WTC11 (cell line): ENCODE data around the gene EDA. TPM values are rescaled to one million over a fixed set of nuclear protein-coding genes. Genes with fewer than 3 reads are reported as not detected.

Source experiments
- ATAC-seq: fragments of 200-7000 bp; cut with Tn5 transposase; 2 replicates; pipeline ENCODE4 v1.10.0; 2021; ENCODE audit warnings: mild to moderate bottlenecking, moderate library complexity
- CTCF ChIA-PET: fragments of 300-600 bp; sonication (Branson Sonifier 250); formaldehyde crosslinking; loops from one replicate; lab custom pipeline; 2021; ENCODE audit warnings: antibody characterized with exemption; lab: Charles Lee
- POLR2A ChIA-PET: fragments of 350-600 bp; sonication (Branson Sonifier 250); formaldehyde crosslinking; loops from one replicate; lab custom pipeline; 2021; ENCODE audit warnings: antibody characterized with exemption; lab: Charles Lee
- DNase-seq: peaks from one replicate; pipeline ENCODE4 v3.0.0; 2021; ENCODE audit warnings: low spot score
- H3K27ac Mint-ChIP-seq: 2 replicates; pipeline ENCODE4 v1.8.0; 2021; ENCODE audit warnings: mixed read lengths
- H3K27me3 Mint-ChIP-seq: 2 replicates; pipeline ENCODE4 v1.8.0; 2021; ENCODE audit warnings: low read depth, mild to moderate bottlenecking, moderate library complexity, mixed read lengths
- H3K36me3 Mint-ChIP-seq: 2 replicates; pipeline ENCODE4 v1.8.0; 2021; ENCODE audit warnings: mixed read lengths
- H3K4me1 Mint-ChIP-seq: 2 replicates; pipeline ENCODE4 v1.8.0; 2022; ENCODE audit warnings: mixed read lengths
- H3K4me3 Mint-ChIP-seq: 2 replicates; pipeline ENCODE4 v1.8.0; 2021; ENCODE audit warnings: mild to moderate bottlenecking, moderate library complexity, mixed read lengths
- H3K9me3 Mint-ChIP-seq: 2 replicates; pipeline ENCODE4 v1.8.0; 2021; ENCODE audit warnings: mixed read lengths
- ARID4B ChIP-seq: sonication (generic); formaldehyde crosslinking; IDR thresholded peaks from 2 replicates; pipeline ENCODE4 v1.8.0; 2023; ENCODE audit warnings: missing genetic modification reagents, mild to moderate bottlenecking, borderline replicate concordance
- ATF1 ChIP-seq: sonication (generic); formaldehyde crosslinking; IDR thresholded peaks from 2 replicates; pipeline ENCODE4 v1.8.1; 2023; ENCODE audit warnings: mild to moderate bottlenecking, moderate library complexity, missing genetic modification reagents
- CDX4 ChIP-seq: fragments of 250-450 bp; sonication (Bioruptor Pico); IDR thresholded peaks from 2 replicates; pipeline ENCODE4 v1.9.0; 2021; ENCODE audit warnings: moderate library complexity, mild to moderate bottlenecking, inconsistent platforms, borderline replicate concordance
- CTCF ChIP-seq: fragments of 200-600 bp; IDR thresholded peaks from 2 replicates; pipeline ENCODE4 v1.8.0; 2022; ENCODE audit warnings: antibody characterized with exemption
- GTF2I ChIP-seq: fragments of 250-450 bp; sonication (Bioruptor Pico); conservative IDR thresholded peaks from 2 replicates; pipeline ENCODE4 v1.4.0; 2021; ENCODE audit warnings: mild to moderate bottlenecking
- MLX ChIP-seq: sonication (generic); formaldehyde crosslinking; IDR thresholded peaks from 2 replicates; pipeline ENCODE4 v1.8.1; 2023; ENCODE audit warnings: mild to moderate bottlenecking, missing genetic modification reagents, moderate library complexity
- PREB ChIP-seq: sonication (generic); formaldehyde crosslinking; IDR thresholded peaks from 2 replicates; pipeline ENCODE4 v1.8.1; 2022; ENCODE audit warnings: mild to moderate bottlenecking, missing genetic modification reagents, moderate library complexity, borderline replicate concordance
- SMAD4 ChIP-seq: sonication (generic); formaldehyde crosslinking; IDR thresholded peaks from 2 replicates; pipeline ENCODE4 v1.8.0; 2022; ENCODE audit warnings: mild to moderate bottlenecking, missing genetic modification reagents
- SOX15 ChIP-seq: fragments of 250-450 bp; sonication (Bioruptor Pico); IDR thresholded peaks from 2 replicates; pipeline ENCODE4 v1.9.0; 2021; ENCODE audit warnings: mild to moderate bottlenecking
- ZNF281 ChIP-seq: sonication (generic); formaldehyde crosslinking; IDR thresholded peaks from 2 replicates; pipeline ENCODE4 v1.8.0; 2023; ENCODE audit warnings: mild to moderate bottlenecking, missing genetic modification reagents
- ZNF396 ChIP-seq: fragments of 250-450 bp; sonication (Bioruptor Pico); IDR thresholded peaks from 2 replicates; pipeline ENCODE4 v1.8.0; 2021; ENCODE audit warnings: mild to moderate bottlenecking, moderate library complexity, borderline replicate concordance
- ZNF423 ChIP-seq: fragments of 250-450 bp; sonication (Bioruptor Pico); IDR thresholded peaks from 2 replicates; pipeline ENCODE4 v2.1.2; 2022; ENCODE audit warnings: mild to moderate bottlenecking, moderate library complexity
- total RNA-seq: library from RNA; stranded (reverse); gene quantifications from 3 replicates; pipeline ENCODE4 v1.2.3, GENCODE V29; 2021
- TF ChIP-seq, protein P1 (sequence below): fragments of 250-450 bp; sonication (Bioruptor Pico); conservative IDR thresholded peaks from 2 replicates; pipeline ENCODE4 v1.9.0; 2021; ENCODE audit warnings: mild to moderate bottlenecking

The EDA gene
- total RNA-seq, 1 experiment from 2014 or later: 15.1 TPM

DNA sequence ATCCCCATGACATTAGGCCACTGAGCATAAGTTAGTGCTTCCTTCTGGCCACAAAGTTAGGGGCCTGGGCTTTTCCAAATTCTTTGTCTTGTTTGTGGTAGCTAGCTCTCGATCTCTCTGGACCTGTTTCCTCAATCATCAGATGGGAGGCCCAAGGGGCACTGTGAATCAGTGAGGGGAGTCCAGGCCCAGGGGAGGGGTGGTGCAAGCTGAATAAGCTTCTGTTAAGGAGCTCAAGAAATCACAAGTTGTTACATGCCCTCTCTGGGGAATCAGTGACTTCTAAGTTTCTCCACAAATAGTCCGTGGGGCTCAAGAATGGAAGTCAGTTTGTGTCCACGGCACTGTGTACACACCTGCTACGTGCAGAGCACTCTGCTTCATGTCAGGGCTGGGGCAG is 418.7 kb downstream of the EDA start:
- CTCF ChIA-PET: interaction anchor here (0.9 to 3.5 kb wide), 2 partner anchors 62 to 99 kb away, joined by 4 to 61 read pairs; partner anchors contain the start of gene IGBP1
- POLR2A ChIA-PET: no interaction called here

More for the DNA sequence above, 418.7 kb downstream of the EDA start:
- TF ChIP-seq CTCF (no peak), MLX (CRISPR knock-in tag) (no peak), GTF2I (CRISPR knock-in tag) (no peak), CDX4 (no peak), ATF1 (CRISPR knock-in tag) (no peak), ARID4B (no peak), ZNF281 (no peak), ZNF396 (no peak), SMAD4 (no peak), SOX15 (no peak), PREB (no peak), ZNF423 (CRISPR knock-in tag) (no peak)
- TF ChIP-seq, protein P1, sequence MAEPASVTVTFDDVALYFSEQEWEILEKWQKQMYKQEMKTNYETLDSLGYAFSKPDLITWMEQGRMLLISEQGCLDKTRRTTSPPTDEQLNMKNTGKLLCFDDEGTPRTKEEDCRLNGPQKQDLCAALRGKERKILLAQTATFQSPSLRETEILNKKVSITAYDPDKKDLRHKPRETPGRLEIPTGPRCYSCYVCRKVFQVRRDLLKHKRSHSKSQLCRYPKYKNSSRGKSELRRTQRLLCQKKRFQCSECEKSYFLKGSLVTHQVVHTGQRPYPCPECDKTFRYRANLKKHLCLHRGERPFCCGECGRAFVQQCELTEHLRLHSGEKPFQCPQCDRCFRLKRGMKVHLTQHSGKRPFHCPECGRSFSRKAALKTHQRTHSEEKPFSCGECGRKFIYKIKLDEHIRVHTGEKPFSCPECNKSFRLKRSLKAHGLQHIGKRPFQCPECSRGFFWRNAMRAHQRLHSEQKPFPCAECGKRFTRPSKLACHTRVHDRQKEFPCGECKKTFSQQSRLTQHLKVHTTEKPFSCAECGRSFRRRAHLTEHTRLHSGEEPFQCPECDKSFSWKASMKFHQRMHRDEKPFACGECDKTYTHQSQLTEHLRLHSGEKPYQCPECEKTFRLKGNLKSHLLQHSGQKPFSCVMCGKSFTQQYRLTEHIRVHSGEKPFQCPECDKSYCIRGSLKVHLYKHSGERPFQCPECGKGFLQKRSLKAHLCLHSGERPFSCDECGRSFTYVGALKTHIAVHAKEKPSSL (CRISPR knock-in tag): no peak
- DNase-seq (no peak), ATAC-seq (no peak)
- Mint-ChIP-seq H3K9me3 (no peaks in the 10 kb centered on the region), H3K27me3 (no peaks in the 10 kb centered on the region; the same call in 1 of the 2 replicates), H3K36me3 (no peaks in the 10 kb centered on the region), H3K27ac (no peak overlapping the region), H3K4me1 (peaks cover 11% of the 10 kb centered on the region), H3K4me3 (no peak overlapping the region)
